K562 (cell line): Measurements from ENCODE around the gene KIF1A. TPM values are rescaled to one million over a fixed set of nuclear protein-coding genes. Genes with fewer than 3 reads are reported as not detected.
A peak's percentile ranks its signal among the peaks of the same experiment; 100 is the strongest.

Source experiments
- ATAC-seq: fragments of 200-7000 bp; cut with Tn5 transposase; 3 replicates; pipeline ENCODE4 v1.9.1; 2020; ENCODE audit warnings: moderate library complexity
- BruUV-seq: library from RNA; stranded (reverse); fragments of 400-500 nt; replicated peaks from 2 replicates; lab custom pipeline; 2021; lab: Mats Ljungman, UMichigan
- CTCF ChIA-PET: fragments of 300-600 bp; formaldehyde crosslinking; extraction: SDS; loops from one replicate; lab custom pipeline; 2021; ENCODE audit warnings: low intra/inter-chr PET ratio; lab: Yijun Ruan, JAX
- POLR2A ChIA-PET: fragments of 300-600, 350-650 bp; sonication (Branson Sonifier 250); formaldehyde crosslinking; extraction: SDS; loops from one replicate; lab custom pipeline; 2021; ENCODE audit warnings: antibody characterized with exemption, inconsistent platforms; lab: Yijun Ruan, JAX
- DNase-seq, 4 experiments: peaks; one replicate each; pipeline versions ENCODE4 v3.0.0 to v3.0.0-alpha.2; 2011 to 2018; ENCODE audit warnings: low spot score in 3 of 4, mixed read lengths in 3 of 4; ENCODE audit errors: extremely low read depth in 1 of 4
- FAIRE-seq: peaks from 2 replicates; lab custom pipeline; 2011; peaks lifted over from hg19 to GRCh38; lab: Jason Lieb, UNC
- H2AFZ ChIP-seq: 2 replicates; pipeline ENCODE4 v1.6.0; 2011; ENCODE audit warnings: low read depth, low read length, control low read depth, inconsistent platforms
- H3K27ac ChIP-seq: fragments of 200-600 bp; 3 replicates; pipeline ENCODE4 v1.8.0; 2011; ENCODE audit warnings: low read depth, mild to moderate bottlenecking, control low read depth, inconsistent platforms, low read length, moderate library complexity, mixed read lengths; ENCODE audit errors: extremely low read depth
- H3K27me3 ChIP-seq, 2 experiments: fragments of 300-600 bp in 1 of 2; 2 replicates in 1 of 2; 3 replicates in 1 of 2; pipeline versions ENCODE4 v1.6.0 to v1.8.0; 2011; ENCODE audit warnings: inconsistent platforms in 2 of 2, low read length in 2 of 2, mild to moderate bottlenecking in 1 of 2, mixed read lengths in 1 of 2, moderate library complexity in 1 of 2; ENCODE audit not compliant: control insufficient read depth in 2 of 2, insufficient read depth in 2 of 2
- H3K36me3 ChIP-seq: fragments of 300-600 bp; 3 replicates; pipeline ENCODE4 v1.8.0; 2011; ENCODE audit warnings: mild to moderate bottlenecking, low read length, inconsistent platforms; ENCODE audit not compliant: control insufficient read depth, insufficient read depth
- H3K4me1 ChIP-seq, 2 experiments: fragments of 200-600 bp in 1 of 2; replicated peaks in 1 of 2; 2 replicates in 1 of 2; 3 replicates in 1 of 2; pipeline versions ENCODE4 v1.5.1 to v1.8.0; 2011; ENCODE audit warnings: inconsistent platforms in 2 of 2, low read length in 2 of 2, mild to moderate bottlenecking in 1 of 2, mixed read lengths in 1 of 2, moderate library complexity in 1 of 2; ENCODE audit not compliant: control insufficient read depth in 2 of 2, insufficient read depth in 2 of 2
- H3K4me2 ChIP-seq: 2 replicates; pipeline ENCODE4 v1.6.1; 2011; ENCODE audit warnings: low read length, control low read depth, inconsistent platforms, mixed read lengths; ENCODE audit not compliant: insufficient read depth
- H3K4me3 ChIP-seq: fragments of 200-600 bp; sonication (generic), shearing (Covaris generic); 2 replicates; pipeline ENCODE4 v1.5.1; 2016; ENCODE audit warnings: control low read depth, inconsistent platforms
- H3K79me2 ChIP-seq: fragments of 200-600 bp; 3 replicates; pipeline ENCODE4 v1.8.0; 2011; ENCODE audit warnings: low read length, inconsistent platforms; ENCODE audit not compliant: control insufficient read depth, insufficient read depth
- H3K9ac ChIP-seq, 2 experiments: 2 replicates each; pipeline versions ENCODE4 v1.6.0 to v1.6.1; 2011; ENCODE audit warnings: low read depth in 2 of 2, low read length in 2 of 2, control low read depth in 1 of 2, inconsistent platforms in 1 of 2, mild to moderate bottlenecking in 1 of 2, mixed read lengths in 1 of 2; ENCODE audit not compliant: insufficient read depth in 1 of 2
- H3K9me1 ChIP-seq: one replicate; pipeline ENCODE4 v1.6.0; 2011; ENCODE audit warnings: inconsistent platforms, mild to moderate bottlenecking, low read length, moderate library complexity; ENCODE audit not compliant: control insufficient read depth, insufficient read depth
- H3K9me3 ChIP-seq: replicated peaks from 2 replicates; pipeline ENCODE4 v1.5.1; 2011; ENCODE audit warnings: low read depth, low read length, inconsistent platforms; ENCODE audit not compliant: control insufficient read depth, insufficient read depth
- H4K20me1 ChIP-seq: replicated peaks from 2 replicates; pipeline ENCODE4 v1.6.1; 2011; ENCODE audit warnings: low read length, inconsistent platforms, mixed read lengths; ENCODE audit not compliant: control insufficient read depth, insufficient read depth
- FOXK1 ChIP-seq: sonication (generic); formaldehyde crosslinking; IDR thresholded peaks from 2 replicates; pipeline ENCODE4 v1.8.0; 2022; ENCODE audit warnings: missing genetic modification reagents, mild to moderate bottlenecking, borderline replicate concordance
- NFIC ChIP-seq: fragments of 450-650 bp; IDR thresholded peaks from 2 replicates; pipeline ENCODE4 v1.6.1; 2017; ENCODE audit warnings: mild to moderate bottlenecking, inconsistent platforms
- NFRKB ChIP-seq: fragments of 450-650 bp; IDR thresholded peaks from 2 replicates; pipeline ENCODE4 v1.6.1; 2016; ENCODE audit warnings: low read depth
- PKNOX1 ChIP-seq: fragments of 450-650 bp; IDR thresholded peaks from 2 replicates; pipeline ENCODE4 v1.6.1; 2016
- WGBS: fragments of 100-300 bp; shearing (Covaris generic); methylation state at CpG from one replicate; pipeline ENCODE4 v1.1.6; 2016; ENCODE audit warnings: low coverage, mixed read lengths; ENCODE audit not compliant: insufficient coverage; ENCODE audit errors: missing lambda C conversion rate; 5-methylcytosine and 5-hydroxymethylcytosine counted together
- in situ Hi-C: fragments of 300-500 bp; cut with MboI; formaldehyde crosslinking; loops from 4 replicates; pipeline ENCODE4 v1.15.0; 2018; ENCODE audit warnings: inconsistent platforms, mixed read lengths
- intact Hi-C: fragments of 100-400 bp; cut with micrococcal nuclease; formaldehyde crosslinking; loops from 2 replicates; pipeline ENCODE4 v1.14.2; 2022
- polyA plus RNA-seq, 8 experiments: library from polyadenylated mRNA; depleted of rRNA in 4 of 8; stranded (reverse) in 5 of 8; unstranded in 3 of 8; fragments of >200 nt; fragmentation: Nextera tagmentation in 2 of 8; fragmentation: Illumina TruSeq in 1 of 8; extraction: Ambion mirVana in 2 of 8; extraction: Trizol in 1 of 8; gene quantifications; 2 replicates each; pipeline versions ENCODE4 v1.2.1 to v1.2.3, GENCODE V29; 2011 to 2014; ENCODE audit warnings: inconsistent platforms in 1 of 8, missing spikeins in 1 of 8
- total RNA-seq, 7 experiments: library from RNA; depleted of rRNA in 6 of 7; stranded (reverse); fragments of >200 nt in 6 of 7; fragmentation: Illumina TruSeq in 2 of 7; extraction: Trizol in 2 of 7; gene quantifications; 2 replicates each; pipeline versions ENCODE4 v1.2.1 to v1.2.3, GENCODE V29; 2011 to 2021; ENCODE audit warnings: low replicate concordance in 1 of 7
- TF ChIP-seq, protein P1 (sequence below), 2 experiments: fragments of 450-650 bp in 1 of 2; sonication (generic) in 1 of 2; formaldehyde crosslinking in 1 of 2; IDR thresholded peaks in 1 of 2; conservative IDR thresholded peaks in 1 of 2; 2 replicates each; pipeline versions ENCODE4 v1.6.1 to v1.8.1; 2016 to 2023; ENCODE audit warnings: mild to moderate bottlenecking in 2 of 2, moderate library complexity in 2 of 2, inconsistent platforms in 1 of 2, missing genetic modification reagents in 1 of 2

KIF1A gene
- total and polyA plus RNA-seq, 9 of the 15 experiments (the other 6 are each of a cell fraction or from before 2014, with no cell fraction given), result 0.07 to 1.4 (median 0.45) TPM; not detected in 2

DNA sequence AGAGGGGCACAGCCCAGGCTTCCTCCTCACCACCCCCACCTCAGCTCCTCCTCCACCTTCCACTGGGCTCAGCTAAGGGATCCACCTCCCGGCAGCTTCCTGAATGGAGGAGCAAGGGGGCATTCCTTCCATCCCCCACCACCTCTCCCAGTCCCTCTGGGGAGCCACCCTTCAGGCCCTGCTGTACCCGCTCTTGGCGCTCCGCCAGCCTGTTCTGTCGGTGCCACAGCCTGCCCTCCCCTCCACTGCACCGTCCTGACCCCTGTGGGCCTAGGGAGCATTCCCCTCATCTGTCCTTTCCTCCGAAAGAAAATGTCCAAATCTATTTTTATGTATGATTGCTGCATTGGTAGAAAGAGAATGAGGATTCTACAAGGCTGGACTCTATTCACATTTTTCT, 59.9 kb downstream of the KIF1A start:
- H3K79me2 ChIP-seq, result no peaks in the 10 kb centered on the region
- WGBS, result 52% methylated on average over 4 of the region's 7 CpGs
- no TSS peak for BruUV-seq
- no peak overlapping the region for H3K9ac ChIP-seq
- no peaks in the 10 kb centered on the region for H3K36me3 ChIP-seq
- H3K4me3 ChIP-seq, result no peak overlapping the region
- peaks cover 0 to 18% of the 10 kb centered on the region in 2 experiments; a peak in 2 of 5 replicates for H3K4me1 ChIP-seq
- in situ Hi-C loops, result no loop called here
- TF ChIP-seq NFIC (peak; percentile 50), FOXK1 (CRISPR knock-in tag) (no peak)
- no peak for ATAC-seq
- POLR2A ChIA-PET, result interaction anchor here (0.7 kb wide), 1 partner anchor 301 kb away, joined by 3 read pairs; no protein-coding TSS in a partner anchor
- no peak overlapping the region for H3K27ac ChIP-seq
- no peaks in the 10 kb centered on the region for H3K9me3 ChIP-seq
- CTCF ChIA-PET, result no interaction called here
- no peak for FAIRE-seq
- no peaks in the 10 kb centered on the region for H4K20me1 ChIP-seq
- intact Hi-C loops, result no loop called here
- H2AFZ ChIP-seq, result no peak overlapping the region
- no peak for DNase-seq
- peaks cover 0 to 10% of the 10 kb centered on the region in 2 experiments; a peak in 1 of 5 replicates for H3K27me3 ChIP-seq
- H3K9me1 ChIP-seq, result no peaks in the 10 kb centered on the region
- no peak overlapping the region for H3K4me2 ChIP-seq

DNA sequence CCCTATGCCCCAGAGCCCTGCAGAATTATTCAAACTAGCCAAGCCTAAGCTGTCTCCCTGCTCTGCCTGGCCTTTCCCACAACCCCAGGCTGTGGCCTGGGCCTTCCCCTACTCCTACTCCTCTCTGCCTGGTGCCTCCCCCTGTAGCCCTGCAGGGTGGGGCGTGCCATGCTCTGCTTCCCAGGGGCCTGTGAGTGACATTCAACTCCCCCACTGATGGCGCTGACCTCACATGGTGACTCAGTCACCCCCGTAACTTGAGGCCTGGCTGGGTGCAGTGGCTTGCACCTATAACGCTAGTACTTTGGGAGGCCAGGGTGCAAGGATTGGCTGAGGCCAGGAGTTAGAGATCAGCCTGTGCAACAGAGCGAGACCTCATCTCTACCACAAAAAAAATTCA, 60.6 kb downstream of the KIF1A start:
- 21% methylated on average over 4 of the region's 5 CpGs for WGBS
- ChIA-PET CTCF (no interaction called here), POLR2A (no interaction called here)
- H3K4me2 ChIP-seq, result no peak overlapping the region
- TF ChIP-seq, protein P1, sequence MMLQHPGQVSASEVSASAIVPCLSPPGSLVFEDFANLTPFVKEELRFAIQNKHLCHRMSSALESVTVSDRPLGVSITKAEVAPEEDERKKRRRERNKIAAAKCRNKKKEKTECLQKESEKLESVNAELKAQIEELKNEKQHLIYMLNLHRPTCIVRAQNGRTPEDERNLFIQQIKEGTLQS (IDR thresholded peaks at IDR 0.05), result peak; percentile 30; the same call in 1 of the 2 replicates
- TF ChIP-seq, protein P1 (CRISPR knock-in tag; conservative IDR thresholded peaks at IDR 0.05), result no peak
- TF ChIP-seq NFRKB (no peak), PKNOX1 (0 out of 2 replicates have a peak, but pooled peaks have one; percentile 21)
- no peaks in the 10 kb centered on the region for H3K9me3 ChIP-seq
- no peaks in the 10 kb centered on the region for H3K36me3 ChIP-seq
- in situ Hi-C loops (no loop called here), intact Hi-C loops (no loop called here)
- no peaks in the 10 kb centered on the region for H3K79me2 ChIP-seq
- BruUV-seq, result no TSS peak
- ATAC-seq (no peak; the same call in 2 of the 3 replicates), FAIRE-seq (no peak), DNase-seq (peak in 3 of 4 experiments; percentile 9 to 28 (median 23))
- H2AFZ ChIP-seq, result no peak overlapping the region
- H3K9me1 ChIP-seq, result no peaks in the 10 kb centered on the region
- peaks cover 0 to 18% of the 10 kb centered on the region in 2 experiments; a peak in 2 of 5 replicates for H3K4me1 ChIP-seq
- no peak overlapping the region for H3K9ac ChIP-seq
- no peak overlapping the region for H3K27ac ChIP-seq
- H4K20me1 ChIP-seq, result no peaks in the 10 kb centered on the region
- H3K27me3 ChIP-seq, result peaks cover 0 to 10% of the 10 kb centered on the region in 2 experiments; a peak in 1 of 5 replicates
- H3K4me3 ChIP-seq, result no peak overlapping the region
